ENCODE results near the gene BOC.

DNA sequence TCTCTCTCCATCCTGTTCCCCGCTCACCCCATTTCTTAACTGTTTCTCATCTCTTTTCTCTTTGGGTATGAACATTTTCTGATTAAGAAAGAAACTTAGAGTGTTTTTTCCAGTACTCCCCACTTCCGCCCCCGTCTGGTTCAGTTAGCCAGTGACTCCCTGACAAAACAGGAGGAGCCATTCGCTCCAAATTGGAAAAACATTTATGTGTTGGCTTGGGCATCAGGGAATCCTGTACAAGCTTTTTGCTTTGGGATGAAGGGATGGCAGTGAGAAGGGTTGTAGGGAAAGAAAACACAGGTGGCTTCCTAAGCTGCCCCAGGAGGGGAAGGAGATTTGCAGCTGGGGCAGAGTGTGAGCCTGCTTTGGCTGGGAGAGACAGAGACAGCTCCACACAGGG lies 47.0 kb downstream of the BOC start:
- TF ChIP-seq, protein P1, sequence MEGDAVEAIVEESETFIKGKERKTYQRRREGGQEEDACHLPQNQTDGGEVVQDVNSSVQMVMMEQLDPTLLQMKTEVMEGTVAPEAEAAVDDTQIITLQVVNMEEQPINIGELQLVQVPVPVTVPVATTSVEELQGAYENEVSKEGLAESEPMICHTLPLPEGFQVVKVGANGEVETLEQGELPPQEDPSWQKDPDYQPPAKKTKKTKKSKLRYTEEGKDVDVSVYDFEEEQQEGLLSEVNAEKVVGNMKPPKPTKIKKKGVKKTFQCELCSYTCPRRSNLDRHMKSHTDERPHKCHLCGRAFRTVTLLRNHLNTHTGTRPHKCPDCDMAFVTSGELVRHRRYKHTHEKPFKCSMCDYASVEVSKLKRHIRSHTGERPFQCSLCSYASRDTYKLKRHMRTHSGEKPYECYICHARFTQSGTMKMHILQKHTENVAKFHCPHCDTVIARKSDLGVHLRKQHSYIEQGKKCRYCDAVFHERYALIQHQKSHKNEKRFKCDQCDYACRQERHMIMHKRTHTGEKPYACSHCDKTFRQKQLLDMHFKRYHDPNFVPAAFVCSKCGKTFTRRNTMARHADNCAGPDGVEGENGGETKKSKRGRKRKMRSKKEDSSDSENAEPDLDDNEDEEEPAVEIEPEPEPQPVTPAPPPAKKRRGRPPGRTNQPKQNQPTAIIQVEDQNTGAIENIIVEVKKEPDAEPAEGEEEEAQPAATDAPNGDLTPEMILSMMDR (conservative IDR thresholded peaks at IDR 0.05; ENCODE audit: low read depth, low read length): no peak
- TF ChIP-seq EZH2 (IDR thresholded peaks at IDR 0.05; ENCODE audit: low read length, unreplicated experiment): no peak
